DMS153 (cell line): ENCODE measurements around the gene ZNF530.

Source experiments
- DNase-seq: peaks from one replicate; lab custom pipeline; 2025; lab: John Stamatoyannopoulos, UW

ZNF530 gene

GRCh38 chr19:57615346-57615745, 15.7 kb downstream of the ZNF530 start:
- DNase-seq = no peak

GRCh38 chr19:57620673-57621348, 21.1 kb downstream of the ZNF530 start:
- no peak for DNase-seq

- DNase-seq = no peak
These were observed 23.4 kb downstream of the ZNF530 start for GRCh38 chr19:57623091-57623490.

- peak; percentile 83 for DNase-seq
These were observed 33.5 kb downstream of the ZNF530 start, which contains the start of gene ZNF211 for GRCh38 chr19:57632987-57633831. TSS of gene ZNF211 (plus strand) at chr19:57633168. CDS start at chr19:57633347, 179 bp downstream.

GRCh38 chr19:57633832-57634131, 34.1 kb downstream of the ZNF530 start:
- no peak for DNase-seq

- DNase-seq = no peak
These were observed 37.7 kb downstream of the ZNF530 start for GRCh38 chr19:57637379-57637778.

- DNase-seq = no peak
These were observed 42.1 kb downstream of the ZNF530 start for GRCh38 chr19:57641715-57642234.

- DNase-seq = no peak
These were observed 42.8 kb downstream of the ZNF530 start for GRCh38 chr19:57642396-57643046.

- no peak for DNase-seq
These were observed 44.0 kb downstream of the ZNF530 start for GRCh38 chr19:57643734-57644133.

- no peak for DNase-seq
These were observed 48.8 kb downstream of the ZNF530 start for GRCh38 chr19:57648331-57649003.

- DNase-seq = no peak
These were observed 51.9 kb downstream of the ZNF530 start for GRCh38 chr19:57651654-57651996.

- DNase-seq = no peak
These were observed 54.0 kb downstream of the ZNF530 start for GRCh38 chr19:57653689-57654088.

GRCh38 chr19:57655443-57655842, 55.8 kb downstream of the ZNF530 start:
- DNase-seq = no peak

- no peak for DNase-seq
These were observed 56.7 kb downstream of the ZNF530 start for GRCh38 chr19:57656346-57656745.
